HCT116 (cell line): ENCODE results near the gene GRIK4. TPM values are rescaled to one million over a fixed set of nuclear protein-coding genes. Genes with fewer than 3 reads are reported as not detected.

Experiments used
- ATAC-seq: fragments of 200-7000 bp; cut with Tn5 transposase; 2 replicates; pipeline ENCODE4 v1.9.1; 2020; ENCODE audit warnings: mild to moderate bottlenecking, moderate library complexity
- BruUV-seq: library from RNA; stranded (reverse); fragments of 400-500 nt; replicated peaks from 2 replicates; lab custom pipeline; 2021; lab: Mats Ljungman, UMichigan
- CTCF ChIA-PET: fragments of 300-600 bp; sonication (Branson Sonifier 250); formaldehyde crosslinking; loops from one replicate; lab custom pipeline; 2021; ENCODE audit warnings: antibody characterized with exemption; lab: Charles Lee
- POLR2A ChIA-PET: fragments of 300-600, 350-600 bp; sonication (Branson Sonifier 250); formaldehyde crosslinking; loops from one replicate; lab custom pipeline; 2021; ENCODE audit warnings: antibody characterized with exemption; lab: Charles Lee
- RAD21 ChIA-PET, 2 experiments: fragments of 300-600 bp; sonication (Branson Sonifier 250); formaldehyde crosslinking; loops; one replicate each; lab custom pipeline; 2023; ENCODE audit warnings: low total read pairs in 2 of 2; ENCODE audit not compliant: uncharacterized antibody in 2 of 2, unreplicated experiment in 2 of 2, low non-redundant PET in 1 of 2; lab: Charles Lee
- DNase-seq: peaks from one replicate; pipeline ENCODE4 v3.0.0-alpha.2; 2010; ENCODE audit warnings: low read depth, low spot score
- H2AFZ ChIP-seq: fragments of 200-600 bp; shearing (Covaris generic), sonication (generic); 2 replicates; pipeline ENCODE4 v1.6.1; 2017; ENCODE audit warnings: low read depth, mixed run types, mixed read lengths, antibody characterized with exemption, low read length; ENCODE audit not compliant: poor library complexity, severe bottlenecking
- H3K27ac ChIP-seq: 2 replicates; pipeline ENCODE4 v1.5.1; 2012; ENCODE audit warnings: low read depth, low read length
- H3K27me3 ChIP-seq: fragments of 200-600 bp; sonication (generic); 2 replicates; pipeline ENCODE4 v1.6.1; 2016; ENCODE audit warnings: mixed run types, low read length, mixed read lengths; ENCODE audit not compliant: insufficient read depth
- H3K36me3 ChIP-seq, 2 experiments: fragments of 200-500 bp in 1 of 2; fragments of 200-600 bp in 1 of 2; sonication (Bioruptor generic) in 1 of 2; sonication (generic) in 1 of 2; 2 replicates each; pipeline versions ENCODE4 v1.5.1 to v1.6.1; 2014 to 2016; ENCODE audit warnings: low read length in 2 of 2, inconsistent platforms in 1 of 2, mixed read lengths in 1 of 2, mixed run types in 1 of 2; ENCODE audit not compliant: insufficient read depth in 2 of 2, control insufficient read depth in 1 of 2
- H3K4me1 ChIP-seq, 2 experiments: fragments of 200-600 bp in 1 of 2; sonication (generic) in 1 of 2; 2 replicates each; pipeline versions ENCODE4 v1.5.1 to v1.6.1; 2012 to 2017; ENCODE audit warnings: low read length in 2 of 2, inconsistent platforms in 1 of 2, mild to moderate bottlenecking in 1 of 2, mixed read lengths in 1 of 2, mixed run types in 1 of 2, moderate library complexity in 1 of 2; ENCODE audit not compliant: insufficient read depth in 2 of 2, control insufficient read depth in 1 of 2
- H3K4me2 ChIP-seq: fragments of 200-600 bp; sonication (generic); 2 replicates; pipeline ENCODE4 v1.6.1; 2017; ENCODE audit warnings: mixed run types, low read length, mixed read lengths
- H3K4me3 ChIP-seq, 2 experiments: fragments of 200-600 bp in 1 of 2; sonication (generic) in 1 of 2; replicated peaks in 1 of 2; 2 replicates each; pipeline ENCODE4 v1.5.1; 2011 to 2016; ENCODE audit warnings: low read length in 2 of 2, control low read depth in 1 of 2, low read depth in 1 of 2, mild to moderate bottlenecking in 1 of 2, mixed read lengths in 1 of 2, mixed run types in 1 of 2
- H3K79me2 ChIP-seq: fragments of 200-600 bp; sonication (generic); 2 replicates; pipeline ENCODE4 v1.6.1; 2017; ENCODE audit warnings: mild to moderate bottlenecking, mixed run types, low read length, moderate library complexity, mixed read lengths; ENCODE audit not compliant: insufficient read depth
- H3K9ac ChIP-seq: fragments of 200-600 bp; sonication (generic); 2 replicates; pipeline ENCODE4 v1.6.1; 2016; ENCODE audit warnings: low read length, mixed read lengths
- H3K9me2 ChIP-seq: fragments of 200-600 bp; sonication (generic), shearing (Covaris generic); 2 replicates; pipeline ENCODE4 v1.6.1; 2017; ENCODE audit warnings: mixed run types, mild to moderate bottlenecking, moderate library complexity; ENCODE audit not compliant: insufficient read depth
- H3K9me3 ChIP-seq, 2 experiments: fragments of 200-500 bp in 1 of 2; fragments of 200-600 bp in 1 of 2; sonication (Bioruptor generic) in 1 of 2; sonication (generic) in 1 of 2; 2 replicates each; pipeline ENCODE4 v1.6.1; 2014 to 2017; ENCODE audit warnings: low read length in 2 of 2, mixed read lengths in 2 of 2, inconsistent platforms in 1 of 2, low read depth in 1 of 2, mild to moderate bottlenecking in 1 of 2, mixed run types in 1 of 2, moderate library complexity in 1 of 2; ENCODE audit not compliant: control insufficient read depth in 1 of 2, insufficient read depth in 1 of 2
- H4K20me1 ChIP-seq: fragments of 200-600 bp; sonication (generic), shearing (Covaris generic); 2 replicates; pipeline ENCODE4 v1.6.1; 2017; ENCODE audit warnings: mixed run types, mild to moderate bottlenecking, moderate library complexity; ENCODE audit not compliant: insufficient read depth
- CTCF ChIP-seq, 3 experiments: fragments of 200-600 bp in 1 of 3; sonication (generic) in 1 of 3; IDR thresholded peaks in 2 of 3; conservative IDR thresholded peaks in 1 of 3; 2 replicates each; pipeline ENCODE4 v1.5.1; 2012 to 2017; ENCODE audit warnings: low read depth in 2 of 3, low read length in 2 of 3, antibody characterized with exemption in 1 of 3, borderline replicate concordance in 1 of 3, control low read depth in 1 of 3, mild to moderate bottlenecking in 1 of 3, mixed read lengths in 1 of 3, mixed run types in 1 of 3, moderate library complexity in 1 of 3; ENCODE audit not compliant: insufficient read depth in 1 of 3
- MAX ChIP-seq: IDR thresholded peaks from 2 replicates; pipeline ENCODE4 v1.6.1; 2012
- POLR2A ChIP-seq: IDR thresholded peaks from 2 replicates; pipeline ENCODE4 v1.7.0; 2011; ENCODE audit warnings: borderline replicate concordance; ENCODE audit not compliant: insufficient read depth, insufficient read length; ENCODE audit errors: extremely low read depth
- REST ChIP-seq: IDR thresholded peaks from 2 replicates; pipeline ENCODE4 v1.6.1; 2012; ENCODE audit warnings: low read depth
- intact Hi-C: fragments of 100-400 bp; cut with micrococcal nuclease; formaldehyde crosslinking; loops from 2 replicates; pipeline ENCODE4 v1.10.0; 2022
- total RNA-seq: library from RNA; stranded (reverse); gene quantifications from one replicate; pipeline ENCODE4 v1.2.1, GENCODE V29; 2021; ENCODE audit not compliant: unreplicated experiment

Gene GRIK4
- total RNA-seq, 1 experiment from 2014 or later: 0.52 TPM

- DNase-seq (no peak), ATAC-seq (peak; percentile 50)
- Histone ChIP-seq H3K79me2 (no peaks in the 10 kb centered on the region), H3K27me3 (peaks cover 15% of the 10 kb centered on the region; the same call in 1 of the 2 replicates), H3K36me3 (no peaks in the 10 kb centered on the region), H3K4me1 (no peaks in the 10 kb centered on the region), H3K9ac (no peak overlapping the region), H3K9me2 (no peaks in the 10 kb centered on the region), H3K4me2 (no peak overlapping the region), H3K27ac (no peak overlapping the region), H2AFZ (no peak overlapping the region), H3K9me3 (peaks cover 0 to 4% of the 10 kb centered on the region in 2 experiments; a peak in 1 of 4 replicates), H4K20me1 (no peaks in the 10 kb centered on the region), H3K4me3 (no peak overlapping the region)
- intact Hi-C loops: no loop called here
- POLR2A ChIA-PET: no interaction called here
- TF ChIP-seq MAX: no peak; the same call in 1 of the 2 replicates
- no peak for TF ChIP-seq CTCF (IDR thresholded peaks at IDR 0.05 in 2 of 3, conservative IDR thresholded peaks at IDR 0.05 in 1 of 3; ENCODE audit: borderline replicate concordance in 1 of 3, insufficient read depth in 1 of 3, low read depth in 2 of 3, low read length in 2 of 3)
- TF ChIP-seq POLR2A: no peak
- TF ChIP-seq REST: peak; percentile 91
- CTCF ChIA-PET: interaction anchor here (1.1 kb wide), 1 partner anchor 32 kb away, joined by 4 read pairs; no protein-coding TSS in a partner anchor
- no TSS peak for BruUV-seq
- RAD21 ChIA-PET: no interaction called here
These were observed 141.3 kb downstream of the GRIK4 start for GRCh38 chr11:120652705-120653335.
